B cell (primary cell): ENCODE measurements around the gene SMARCC1. TPM values are rescaled to one million over a fixed set of nuclear protein-coding genes. Genes with fewer than 3 reads are reported as not detected.

Experiments used
- ATAC-seq: fragments of 200-7000 bp; cut with Tn5 transposase; one replicate; pipeline ENCODE4 v1.10.0; 2021; ENCODE audit warnings: low read depth, mild to moderate bottlenecking, moderate number of reproducible peaks, moderate library complexity
- CTCF ChIA-PET: fragments of 350-600 bp; sonication (Branson Sonifier 250); formaldehyde crosslinking; loops from one replicate; lab custom pipeline; 2021; ENCODE audit warnings: antibody characterized with exemption, inconsistent platforms; lab: Charles Lee
- POLR2A ChIA-PET: fragments of 350-600 bp; sonication (Branson Sonifier 250); formaldehyde crosslinking; loops from one replicate; lab custom pipeline; 2021; ENCODE audit warnings: antibody characterized with exemption; lab: Charles Lee
- DNase-seq: peaks from one replicate; pipeline ENCODE4 v3.0.0; 2013
- H2AFZ ChIP-seq: 2 replicates; pipeline ENCODE4 v1.6.1; 2012; ENCODE audit warnings: mild to moderate bottlenecking, low read depth, low read length; ENCODE audit not compliant: insufficient read depth, poor library complexity, severe bottlenecking
- H3K27ac ChIP-seq, 2 donors: 1 replicate in 1 of 2; 2 replicates in 1 of 2; pipeline ENCODE4 v1.5.1; 2012 to 2013; ENCODE audit warnings: low read length in 2 of 2, mild to moderate bottlenecking in 2 of 2, moderate library complexity in 1 of 2
- H3K27me3 ChIP-seq, 4 experiments: fragments of 200-600 bp in 1 of 4; sonication (generic) in 1 of 4; replicated peaks in 1 of 4; 1 replicate in 2 of 4; 2 replicates in 2 of 4; pipeline versions ENCODE4 v1.6.1 to v1.7.0; 2013 to 2016; ENCODE audit warnings: low read length in 3 of 4, mild to moderate bottlenecking in 2 of 4, mixed read lengths in 1 of 4, moderate library complexity in 1 of 4; ENCODE audit not compliant: insufficient read depth in 4 of 4, control insufficient read depth in 3 of 4; ENCODE audit errors: control extremely low read depth in 1 of 4
- H3K36me3 ChIP-seq, 2 experiments: replicated peaks in 1 of 2; 1 replicate in 1 of 2; 2 replicates in 1 of 2; pipeline versions ENCODE4 v1.6.1 to v1.7.1; 2013; ENCODE audit warnings: low read length in 1 of 2; ENCODE audit not compliant: insufficient read depth in 2 of 2, control insufficient read depth in 1 of 2; ENCODE audit errors: control extremely low read depth in 1 of 2, extremely low read depth in 1 of 2
- H3K4me1 ChIP-seq, 2 donors: fragments of 200-600 bp in 1 of 2; sonication (generic) in 1 of 2; 1 replicate in 1 of 2; 2 replicates in 1 of 2; pipeline versions ENCODE4 v1.5.1 to v1.6.1; 2013 to 2017; ENCODE audit warnings: low read length in 2 of 2; ENCODE audit not compliant: control insufficient read depth in 2 of 2, insufficient read depth in 2 of 2
- H3K4me2 ChIP-seq: replicated peaks from 2 replicates; pipeline ENCODE3; 2012; ENCODE audit warnings: mild to moderate bottlenecking, low read depth, low read length; ENCODE audit not compliant: poor library complexity, severe bottlenecking
- H3K4me3 ChIP-seq, 5 experiments: fragments of 200-600 bp in 1 of 5; sonication (generic) in 1 of 5; 1 replicate in 3 of 5; 2 replicates in 2 of 5; pipeline versions ENCODE4 v1.5.1 to v1.7.0; 2011 to 2016; ENCODE audit warnings: low read length in 4 of 5, mild to moderate bottlenecking in 4 of 5, low read depth in 2 of 5, control low read depth in 1 of 5, moderate library complexity in 1 of 5; ENCODE audit not compliant: insufficient read depth in 1 of 5; ENCODE audit errors: control extremely low read depth in 1 of 5, extremely low read depth in 1 of 5
- H3K79me2 ChIP-seq: fragments of 200-600 bp; sonication (generic); one replicate; pipeline ENCODE4 v1.6.0; 2016; ENCODE audit warnings: low read length; ENCODE audit not compliant: control insufficient read depth, insufficient read depth
- H3K9ac ChIP-seq: fragments of 200-600 bp; sonication (generic); 2 replicates; pipeline ENCODE4 v1.6.1; 2017; ENCODE audit warnings: mild to moderate bottlenecking, low read length, moderate library complexity
- H3K9me3 ChIP-seq, 3 donors: one replicate each; pipeline versions ENCODE4 v1.6.1 to v1.7.1; 2013; ENCODE audit warnings: low read length in 2 of 3; ENCODE audit not compliant: control insufficient read depth in 2 of 3, insufficient read depth in 1 of 3; ENCODE audit errors: control extremely low read depth in 1 of 3
- H4K20me1 ChIP-seq: 2 replicates; pipeline ENCODE4 v1.6.0; 2012; ENCODE audit warnings: mild to moderate bottlenecking, low read length; ENCODE audit not compliant: insufficient read depth, control insufficient read depth, poor library complexity, severe bottlenecking
- H3K27ac Mint-ChIP-seq: one replicate; pipeline ENCODE4 v1.8.0; 2021; ENCODE audit warnings: mixed read lengths
- H3K27me3 Mint-ChIP-seq: one replicate; pipeline ENCODE4 v1.8.0; 2021; ENCODE audit warnings: mixed read lengths
- H3K4me1 Mint-ChIP-seq: one replicate; pipeline ENCODE4 v1.8.0; 2021; ENCODE audit warnings: mixed read lengths
- H3K4me3 Mint-ChIP-seq: one replicate; pipeline ENCODE4 v1.8.0; 2021; ENCODE audit warnings: mixed read lengths
- H3K9me3 Mint-ChIP-seq: one replicate; pipeline ENCODE4 v1.8.0; 2022; ENCODE audit warnings: mixed read lengths; ENCODE audit not compliant: insufficient read depth
- EZH2 ChIP-seq: IDR thresholded peaks from 2 replicates; pipeline ENCODE4 v1.6.1; 2012; ENCODE audit warnings: borderline replicate concordance, low read depth, mild to moderate bottlenecking, moderate library complexity, low read length; ENCODE audit not compliant: insufficient read depth, poor library complexity, severe bottlenecking
- WGBS: methylation state at CpG from one replicate; pipeline ENCODE4 v1.1.5; 2013; ENCODE audit warnings: missing lambda C conversion rate; ENCODE audit not compliant: insufficient coverage; 5-methylcytosine and 5-hydroxymethylcytosine counted together
- intact Hi-C: fragments of 100-400 bp; cut with micrococcal nuclease; formaldehyde crosslinking; loops from one replicate; pipeline ENCODE4 v1.10.0; 2022
- polyA plus RNA-seq: library from polyadenylated mRNA; depleted of rRNA; stranded (reverse); fragments of >200 nt; gene quantifications from 2 replicates; pipeline ENCODE4 v1.2.3, GENCODE V29; 2012
- total RNA-seq, 2 donors: library from RNA; stranded (reverse); fragments of 120-200 nt in 1 of 2; gene quantifications; 1 replicate in 1 of 2; 2 replicates in 1 of 2; pipeline versions ENCODE4 v1.2.3 to v1.2.4, GENCODE V29; 2013 to 2022
- TF ChIP-seq, protein P1 (sequence below): fragments of 200-600 bp; IDR thresholded peaks from one replicate; pipeline ENCODE4 v1.8.0; 2022; ENCODE audit warnings: antibody characterized with exemption, mild to moderate bottlenecking

SMARCC1 gene
- total and polyA plus RNA-seq, 2 donors (not counting 1 experiment from before 2014, with no cell fraction given) = 13.1 to 155 TPM

DNA sequence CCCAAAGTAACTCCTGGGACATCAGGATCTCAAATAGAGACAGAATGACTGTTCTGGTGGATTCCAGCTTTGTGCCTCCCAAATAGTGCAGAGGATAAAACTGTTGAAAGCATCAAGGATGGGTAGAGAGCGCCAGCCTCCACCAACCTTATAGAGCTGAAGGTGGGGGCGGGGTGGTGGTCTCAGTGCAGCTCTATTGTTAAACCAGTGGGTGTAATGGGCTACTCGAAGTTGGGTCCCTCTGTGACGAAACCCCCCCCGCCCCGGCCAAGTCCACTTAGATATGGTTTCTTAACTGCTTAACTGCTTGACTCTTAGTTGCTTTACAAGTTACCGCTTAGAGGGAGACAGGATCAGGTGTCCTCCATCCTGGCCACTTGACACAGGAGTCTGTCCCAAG is 43.9 kb upstream of the SMARCC1 start:
- WGBS = 57% methylated on average over 4 of the region's 7 CpGs
- peaks cover 0 to 31% of the 10 kb centered on the region in 2 experiments for H3K36me3 ChIP-seq
- peak overlapping the region; percentile 83 for H2AFZ ChIP-seq
- peak overlapping the region; percentile 79 for H3K27ac Mint-ChIP-seq
- ATAC-seq (no peak), DNase-seq (no peak)
- intact Hi-C loops = loop anchor here (1.0 kb wide), 3 partner anchors 22 to 303 kb away; partner anchors contain the start of gene DHX30
- H4K20me1 ChIP-seq = peaks cover 18% of the 10 kb centered on the region
- no peaks in the 10 kb centered on the region for H3K27me3 Mint-ChIP-seq
- peak overlapping the region in 1 of 2 donors; percentile 69 for H3K27ac ChIP-seq
- H3K9me3 ChIP-seq = no peaks in the 10 kb centered on the region
- ChIA-PET CTCF (interaction anchor here (0.7 to 4.9 kb wide), 16 partner anchors 9 to 1337 kb away, joined by 3 to 55 read pairs (median 6); no protein-coding TSS in a partner anchor), POLR2A (interaction anchor here (1.1 kb wide), 1 partner anchor 164 kb away, joined by 4 read pairs; no protein-coding TSS in a partner anchor)
- no peaks in the 10 kb centered on the region for H3K9me3 Mint-ChIP-seq
- peak overlapping the region; percentile 91 for H3K4me3 Mint-ChIP-seq
- peaks cover 28% of the 10 kb centered on the region for H3K79me2 ChIP-seq
- H3K4me2 ChIP-seq = peak overlapping the region; percentile 81
- peak overlapping the region; percentile 76 for H3K9ac ChIP-seq
- H3K4me1 Mint-ChIP-seq = peaks cover 32% of the 10 kb centered on the region
- H3K4me3 ChIP-seq = peak overlapping the region; percentile 54 to 95 (median 83)
- TF ChIP-seq, protein P1, sequence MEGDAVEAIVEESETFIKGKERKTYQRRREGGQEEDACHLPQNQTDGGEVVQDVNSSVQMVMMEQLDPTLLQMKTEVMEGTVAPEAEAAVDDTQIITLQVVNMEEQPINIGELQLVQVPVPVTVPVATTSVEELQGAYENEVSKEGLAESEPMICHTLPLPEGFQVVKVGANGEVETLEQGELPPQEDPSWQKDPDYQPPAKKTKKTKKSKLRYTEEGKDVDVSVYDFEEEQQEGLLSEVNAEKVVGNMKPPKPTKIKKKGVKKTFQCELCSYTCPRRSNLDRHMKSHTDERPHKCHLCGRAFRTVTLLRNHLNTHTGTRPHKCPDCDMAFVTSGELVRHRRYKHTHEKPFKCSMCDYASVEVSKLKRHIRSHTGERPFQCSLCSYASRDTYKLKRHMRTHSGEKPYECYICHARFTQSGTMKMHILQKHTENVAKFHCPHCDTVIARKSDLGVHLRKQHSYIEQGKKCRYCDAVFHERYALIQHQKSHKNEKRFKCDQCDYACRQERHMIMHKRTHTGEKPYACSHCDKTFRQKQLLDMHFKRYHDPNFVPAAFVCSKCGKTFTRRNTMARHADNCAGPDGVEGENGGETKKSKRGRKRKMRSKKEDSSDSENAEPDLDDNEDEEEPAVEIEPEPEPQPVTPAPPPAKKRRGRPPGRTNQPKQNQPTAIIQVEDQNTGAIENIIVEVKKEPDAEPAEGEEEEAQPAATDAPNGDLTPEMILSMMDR = no peak
- no peak for TF ChIP-seq EZH2
- no peaks in the 10 kb centered on the region for H3K27me3 ChIP-seq
- peaks cover 13 to 24% of the 10 kb centered on the region in 2 donors for H3K4me1 ChIP-seq
